LoVo (cell line): ENCODE results near the gene CAPN11.
"Not testable (repeated sequence)": the region's sequence is repeated elsewhere in the genome, so short reads cannot be mapped to it uniquely, and the experiment has no call there.

ENCODE experiments used
- DNase-seq: peaks from one replicate; pipeline ENCODE4 v3.0.0-alpha.2; 2016; ENCODE audit warnings: low spot score

Gene CAPN11

GRCh38 chr6:44131892-44132291, 26.7 kb upstream of the CAPN11 start:
- DNase-seq: no peak

GRCh38 chr6:44132476-44132875, 26.1 kb upstream of the CAPN11 start:
- DNase-seq: no peak

- no peak for DNase-seq
Measured at GRCh38 chr6:44133003-44133931, 25.4 kb upstream of the CAPN11 start.

GRCh38 chr6:44133981-44134711, 24.5 kb upstream of the CAPN11 start:
- DNase-seq: no peak

GRCh38 chr6:44135173-44135758, 23.4 kb upstream of the CAPN11 start:
- DNase-seq: no peak

- no peak for DNase-seq
Measured at GRCh38 chr6:44135875-44136274, 22.7 kb upstream of the CAPN11 start.

- no peak for DNase-seq
Measured at GRCh38 chr6:44138717-44139350, 19.8 kb upstream of the CAPN11 start.

GRCh38 chr6:44139351-44139743, 19.3 kb upstream of the CAPN11 start:
- no peak for DNase-seq

- no peak for DNase-seq
Measured at GRCh38 chr6:44142835-44143234, 15.8 kb upstream of the CAPN11 start.

- no peak for DNase-seq
Measured at GRCh38 chr6:44143731-44144130, 14.9 kb upstream of the CAPN11 start.

GRCh38 chr6:44144536-44144935, 14.1 kb upstream of the CAPN11 start:
- not testable (repeated sequence) for DNase-seq

GRCh38 chr6:44145839-44146238, 12.8 kb upstream of the CAPN11 start:
- no peak for DNase-seq

GRCh38 chr6:44146685-44147084, 11.9 kb upstream of the CAPN11 start:
- no peak for DNase-seq

GRCh38 chr6:44147256-44147655, 11.4 kb upstream of the CAPN11 start:
- DNase-seq: no peak

GRCh38 chr6:44148306-44148705, 10.3 kb upstream of the CAPN11 start:
- DNase-seq: no peak

GRCh38 chr6:44149369-44150012, 9.1 kb upstream of the CAPN11 start:
- no peak for DNase-seq

- no peak for DNase-seq
Measured at GRCh38 chr6:44150317-44150917, 8.2 kb upstream of the CAPN11 start.

- DNase-seq: peak; percentile 55
Measured at GRCh38 chr6:44151348-44152108, 7.1 kb upstream of the CAPN11 start.

GRCh38 chr6:44152109-44152461, 6.5 kb upstream of the CAPN11 start:
- DNase-seq: no peak

GRCh38 chr6:44152533-44152932, 6.1 kb upstream of the CAPN11 start:
- DNase-seq: no peak

GRCh38 chr6:44154067-44154466, 4.6 kb upstream of the CAPN11 start:
- DNase-seq: no peak
